ENCODE results near the gene SIPA1L2. TPM values are rescaled to one million over a fixed set of nuclear protein-coding genes. Genes with fewer than 3 reads are reported as not detected.

The SIPA1L2 gene
- total and polyA plus RNA-seq, 2 experiments from 2014 or later = 4.1 to 17.0 TPM

DNA sequence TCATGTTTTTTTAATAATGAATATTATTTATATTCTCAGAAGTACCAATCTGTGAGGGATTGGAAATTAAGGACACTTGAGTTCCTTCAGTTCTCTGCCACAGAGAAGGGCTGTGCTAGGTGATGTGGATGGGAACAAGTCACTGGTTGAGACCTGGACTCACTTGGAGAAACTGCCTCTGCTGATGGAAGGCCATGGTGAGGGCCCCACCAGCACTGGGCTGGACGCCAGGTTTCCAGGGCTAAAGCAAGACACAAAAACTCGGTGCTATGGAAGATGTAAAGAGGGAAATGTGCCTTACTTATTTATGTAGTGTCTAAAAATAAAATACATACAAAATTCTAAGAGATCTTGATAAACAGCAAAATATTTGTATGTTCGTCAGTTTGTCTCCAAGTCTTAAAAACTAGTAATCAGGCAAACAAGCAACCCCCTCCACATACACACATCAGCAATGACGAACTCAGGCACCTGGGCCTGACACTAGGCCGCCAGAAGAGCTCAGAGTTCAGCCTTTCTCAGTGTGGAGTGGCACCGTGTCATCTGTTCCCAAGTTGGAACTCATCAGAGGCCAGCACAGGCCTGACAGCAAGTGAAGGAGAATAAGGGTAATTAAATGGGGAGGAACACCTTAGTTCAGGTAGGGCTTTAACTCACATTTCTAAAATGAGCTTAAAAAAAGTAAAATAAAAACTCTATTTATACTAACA, 19.6 kb downstream of the SIPA1L2 start:
- Histone ChIP-seq H2AFZ (no peak overlapping the region), H4K20me1 (replicated peaks; ENCODE audit: insufficient read depth) (no peaks in the 10 kb centered on the region), H3K79me2 (replicated peaks; ENCODE audit: insufficient read depth) (peaks cover 11% of the 10 kb centered on the region), H3K4me1 (ENCODE audit: insufficient read depth) (peaks cover 3% of the 10 kb centered on the region; the same call in 1 of the 2 replicates), H3K4me3 (no peak overlapping the region), H3K4me2 (no peak overlapping the region), H3F3A (replicated peaks; ENCODE audit: low read depth) (no peaks in the 10 kb centered on the region), H3K36me3 (ENCODE audit: insufficient read depth) (no peaks in the 10 kb centered on the region), H3K27ac (ENCODE audit: low read depth) (no peak overlapping the region), H3K9me2 (ENCODE audit: insufficient read depth) (no peaks in the 10 kb centered on the region; the same call in 1 of the 2 replicates), H3K27me3 (ENCODE audit: insufficient read depth) (no peaks in the 10 kb centered on the region)
- Mint-ChIP-seq H3K9me3 (no peaks in the 10 kb centered on the region), H3K4me3 (no peak overlapping the region), H3K4me1 (peaks cover 25% of the 10 kb centered on the region), H3K27me3 (ENCODE audit: insufficient read depth, low read depth, poor library complexity) (peaks cover 2% of the 10 kb centered on the region), H3K36me3 (ENCODE audit: low read depth) (no peaks in the 10 kb centered on the region), H3K27ac (peak overlapping the region; percentile 71; the same call in 1 of the 2 replicates)
- no peak for ATAC-seq
- no peak for DNase-seq (ENCODE audit: low spot score)
- TF ChIP-seq ZNF114 (CRISPR knock-in tag; IDR thresholded peaks at IDR 0.05) (no peak), NANOG (IDR thresholded peaks at IDR 0.05; ENCODE audit: borderline replicate concordance) (no peak), CREB1 (CRISPR knock-in tag; IDR thresholded peaks at IDR 0.05; ENCODE audit: low read depth) (no peak), POLR2AphosphoS5 (IDR thresholded peaks at IDR 0.05; ENCODE audit: low read depth) (no peak), EZH2 (IDR thresholded peaks at IDR 0.05; ENCODE audit: low read depth, unreplicated experiment) (no peak)
- TF ChIP-seq, protein P1, sequence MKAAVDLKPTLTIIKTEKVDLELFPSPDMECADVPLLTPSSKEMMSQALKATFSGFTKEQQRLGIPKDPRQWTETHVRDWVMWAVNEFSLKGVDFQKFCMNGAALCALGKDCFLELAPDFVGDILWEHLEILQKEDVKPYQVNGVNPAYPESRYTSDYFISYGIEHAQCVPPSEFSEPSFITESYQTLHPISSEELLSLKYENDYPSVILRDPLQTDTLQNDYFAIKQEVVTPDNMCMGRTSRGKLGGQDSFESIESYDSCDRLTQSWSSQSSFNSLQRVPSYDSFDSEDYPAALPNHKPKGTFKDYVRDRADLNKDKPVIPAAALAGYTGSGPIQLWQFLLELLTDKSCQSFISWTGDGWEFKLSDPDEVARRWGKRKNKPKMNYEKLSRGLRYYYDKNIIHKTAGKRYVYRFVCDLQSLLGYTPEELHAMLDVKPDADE (IDR thresholded peaks at IDR 0.05) = no peak
- TF ChIP-seq, protein P2, sequence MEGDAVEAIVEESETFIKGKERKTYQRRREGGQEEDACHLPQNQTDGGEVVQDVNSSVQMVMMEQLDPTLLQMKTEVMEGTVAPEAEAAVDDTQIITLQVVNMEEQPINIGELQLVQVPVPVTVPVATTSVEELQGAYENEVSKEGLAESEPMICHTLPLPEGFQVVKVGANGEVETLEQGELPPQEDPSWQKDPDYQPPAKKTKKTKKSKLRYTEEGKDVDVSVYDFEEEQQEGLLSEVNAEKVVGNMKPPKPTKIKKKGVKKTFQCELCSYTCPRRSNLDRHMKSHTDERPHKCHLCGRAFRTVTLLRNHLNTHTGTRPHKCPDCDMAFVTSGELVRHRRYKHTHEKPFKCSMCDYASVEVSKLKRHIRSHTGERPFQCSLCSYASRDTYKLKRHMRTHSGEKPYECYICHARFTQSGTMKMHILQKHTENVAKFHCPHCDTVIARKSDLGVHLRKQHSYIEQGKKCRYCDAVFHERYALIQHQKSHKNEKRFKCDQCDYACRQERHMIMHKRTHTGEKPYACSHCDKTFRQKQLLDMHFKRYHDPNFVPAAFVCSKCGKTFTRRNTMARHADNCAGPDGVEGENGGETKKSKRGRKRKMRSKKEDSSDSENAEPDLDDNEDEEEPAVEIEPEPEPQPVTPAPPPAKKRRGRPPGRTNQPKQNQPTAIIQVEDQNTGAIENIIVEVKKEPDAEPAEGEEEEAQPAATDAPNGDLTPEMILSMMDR (conservative IDR thresholded peaks at IDR 0.05; ENCODE audit: low read depth in 2 of 2) = no peak

DNA sequence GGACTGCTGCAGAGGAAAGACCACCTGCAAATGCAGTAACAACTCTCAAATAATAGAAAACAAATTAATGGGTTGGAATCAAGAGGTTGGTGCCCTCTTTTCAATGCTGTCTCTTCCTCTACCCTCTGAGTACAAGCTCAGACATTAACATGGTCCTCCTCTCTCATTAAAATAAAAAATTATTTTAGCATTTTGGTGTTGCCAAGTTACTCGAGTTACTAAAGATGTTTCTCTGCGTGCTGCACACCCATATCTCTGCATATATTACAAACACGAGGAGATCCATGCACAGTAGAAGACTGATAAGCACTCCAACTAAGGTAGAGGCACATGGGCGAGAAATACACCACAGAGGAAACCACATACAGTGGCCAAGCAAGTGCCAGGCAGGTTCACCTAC, 21.5 kb downstream of the SIPA1L2 start:
- peaks cover 8% of the 10 kb centered on the region for H3K4me1 Mint-ChIP-seq
- H3K4me3 Mint-ChIP-seq = no peak overlapping the region
- Histone ChIP-seq H4K20me1 (replicated peaks; ENCODE audit: insufficient read depth) (no peaks in the 10 kb centered on the region), H3K36me3 (ENCODE audit: insufficient read depth) (no peaks in the 10 kb centered on the region), H3F3A (replicated peaks; ENCODE audit: low read depth) (no peaks in the 10 kb centered on the region), H3K4me1 (ENCODE audit: insufficient read depth) (no peaks in the 10 kb centered on the region), H3K27ac (ENCODE audit: low read depth) (no peak overlapping the region), H3K27me3 (ENCODE audit: insufficient read depth) (no peaks in the 10 kb centered on the region), H2AFZ (no peak overlapping the region), H3K4me3 (no peak overlapping the region), H3K9me2 (ENCODE audit: insufficient read depth) (no peaks in the 10 kb centered on the region; the same call in 1 of the 2 replicates), H3K79me2 (replicated peaks; ENCODE audit: insufficient read depth) (peaks cover 6% of the 10 kb centered on the region), H3K4me2 (no peak overlapping the region)
- no peaks in the 10 kb centered on the region for H3K9me3 Mint-ChIP-seq
- DNase-seq (ENCODE audit: low spot score) (no peak), ATAC-seq (no peak)
- H3K36me3 Mint-ChIP-seq (ENCODE audit: low read depth) = no peaks in the 10 kb centered on the region
- H3K27me3 Mint-ChIP-seq (ENCODE audit: insufficient read depth, low read depth, poor library complexity) = no peaks in the 10 kb centered on the region
- H3K27ac Mint-ChIP-seq = no peak overlapping the region
- no peak for TF ChIP-seq EZH2phosphoT487 (IDR thresholded peaks at IDR 0.05; ENCODE audit: unreplicated experiment)
- TF ChIP-seq STAT1 (IDR thresholded peaks at IDR 0.05; ENCODE audit: unreplicated experiment) = no peak
- no peak for TF ChIP-seq ZNF331 (CRISPR knock-in tag; IDR thresholded peaks at IDR 0.05; ENCODE audit: low read depth)
- TF ChIP-seq ZNF114 (CRISPR knock-in tag; IDR thresholded peaks at IDR 0.05) = no peak
- TF ChIP-seq, protein P1 (IDR thresholded peaks at IDR 0.05) = no peak
- TF ChIP-seq, protein P2 (conservative IDR thresholded peaks at IDR 0.05; ENCODE audit: low read depth in 2 of 2) = no peak
- TF ChIP-seq, protein P3, sequence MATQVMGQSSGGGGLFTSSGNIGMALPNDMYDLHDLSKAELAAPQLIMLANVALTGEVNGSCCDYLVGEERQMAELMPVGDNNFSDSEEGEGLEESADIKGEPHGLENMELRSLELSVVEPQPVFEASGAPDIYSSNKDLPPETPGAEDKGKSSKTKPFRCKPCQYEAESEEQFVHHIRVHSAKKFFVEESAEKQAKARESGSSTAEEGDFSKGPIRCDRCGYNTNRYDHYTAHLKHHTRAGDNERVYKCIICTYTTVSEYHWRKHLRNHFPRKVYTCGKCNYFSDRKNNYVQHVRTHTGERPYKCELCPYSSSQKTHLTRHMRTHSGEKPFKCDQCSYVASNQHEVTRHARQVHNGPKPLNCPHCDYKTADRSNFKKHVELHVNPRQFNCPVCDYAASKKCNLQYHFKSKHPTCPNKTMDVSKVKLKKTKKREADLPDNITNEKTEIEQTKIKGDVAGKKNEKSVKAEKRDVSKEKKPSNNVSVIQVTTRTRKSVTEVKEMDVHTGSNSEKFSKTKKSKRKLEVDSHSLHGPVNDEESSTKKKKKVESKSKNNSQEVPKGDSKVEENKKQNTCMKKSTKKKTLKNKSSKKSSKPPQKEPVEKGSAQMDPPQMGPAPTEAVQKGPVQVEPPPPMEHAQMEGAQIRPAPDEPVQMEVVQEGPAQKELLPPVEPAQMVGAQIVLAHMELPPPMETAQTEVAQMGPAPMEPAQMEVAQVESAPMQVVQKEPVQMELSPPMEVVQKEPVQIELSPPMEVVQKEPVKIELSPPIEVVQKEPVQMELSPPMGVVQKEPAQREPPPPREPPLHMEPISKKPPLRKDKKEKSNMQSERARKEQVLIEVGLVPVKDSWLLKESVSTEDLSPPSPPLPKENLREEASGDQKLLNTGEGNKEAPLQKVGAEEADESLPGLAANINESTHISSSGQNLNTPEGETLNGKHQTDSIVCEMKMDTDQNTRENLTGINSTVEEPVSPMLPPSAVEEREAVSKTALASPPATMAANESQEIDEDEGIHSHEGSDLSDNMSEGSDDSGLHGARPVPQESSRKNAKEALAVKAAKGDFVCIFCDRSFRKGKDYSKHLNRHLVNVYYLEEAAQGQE (IDR thresholded peaks at IDR 0.05; ENCODE audit: unreplicated experiment) = no peak

Measured in GM23338 (cell line).